HPDE6-E6E7 (cell line): ENCODE results near the gene WIPF3.
"Not testable (repeated sequence)": the region's sequence is repeated elsewhere in the genome, so short reads cannot be mapped to it uniquely, and the experiment has no call there.

ENCODE experiments used
- DNase-seq: peaks from one replicate; pipeline ENCODE4 v3.0.0; 2011; ENCODE audit warnings: missing footprints; ENCODE audit errors: extremely low spot score

The WIPF3 gene

GRCh38 chr7:29950480-29950879 is 144.2 kb downstream of the WIPF3 start:
- no peak for DNase-seq

- no peak for DNase-seq
Observed at GRCh38 chr7:29951206-29951605, 144.9 kb downstream of the WIPF3 start.

- DNase-seq = no peak
Observed at GRCh38 chr7:29953726-29954347, 147.5 kb downstream of the WIPF3 start.

GRCh38 chr7:29955075-29955792 is 148.9 kb downstream of the WIPF3 start:
- no peak for DNase-seq

GRCh38 chr7:29955799-29956486 is 149.6 kb downstream of the WIPF3 start:
- no peak for DNase-seq

- DNase-seq = no peak
Observed at GRCh38 chr7:29956487-29956836, 150.2 kb downstream of the WIPF3 start.

- DNase-seq = no peak
Observed at GRCh38 chr7:29957521-29958310, 151.4 kb downstream of the WIPF3 start.

GRCh38 chr7:29958667-29959358 is 152.5 kb downstream of the WIPF3 start:
- DNase-seq = no peak

- not testable (repeated sequence) for DNase-seq
Observed at GRCh38 chr7:29961611-29962010, 155.3 kb downstream of the WIPF3 start.

- DNase-seq = no peak
Observed at GRCh38 chr7:29962035-29962434, 155.7 kb downstream of the WIPF3 start.

GRCh38 chr7:29965030-29965429 is 158.7 kb downstream of the WIPF3 start:
- no peak for DNase-seq
